H4 (cell line): ENCODE measurements around the gene KMT5C. TPM values are rescaled to one million over a fixed set of nuclear protein-coding genes. Genes with fewer than 3 reads are reported as not detected.

Experiments used
- DNase-seq: peaks from one replicate; pipeline ENCODE4 v3.0.0-alpha.2; 2015; ENCODE audit warnings: low spot score
- total RNA-seq: library from RNA; depleted of rRNA; stranded (reverse); fragments of >200 nt; shearing (Covaris generic); gene quantifications from 2 replicates; pipeline ENCODE4 v1.2.3, GENCODE V29; 2014; rRNA removed

KMT5C gene
- total RNA-seq, 1 experiment from 2014 or later: 5.4 TPM

GRCh38 chr19:55385724-55386492 lies 46.2 kb downstream of the KMT5C start, which contains the start of gene RPL28:
RPL28 (plus strand) TSS chr19:55385932; CDS start chr19:55386358, 426 bp downstream.
- peak; percentile 100 for DNase-seq

GRCh38 chr19:55386493-55386971 lies 46.9 kb downstream of the KMT5C start:
- DNase-seq: no peak

GRCh38 chr19:55387736-55388497 lies 48.2 kb downstream of the KMT5C start:
- DNase-seq: no peak

GRCh38 chr19:55389386-55390317 lies 50.0 kb downstream of the KMT5C start:
- no peak for DNase-seq

- no peak for DNase-seq
These were observed 50.8 kb downstream of the KMT5C start for GRCh38 chr19:55390461-55390880.

- DNase-seq: no peak
These were observed 51.6 kb downstream of the KMT5C start for GRCh38 chr19:55391191-55391670.

- no peak for DNase-seq
These were observed 52.3 kb downstream of the KMT5C start for GRCh38 chr19:55391702-55392615.

- DNase-seq: no peak
These were observed 53.4 kb downstream of the KMT5C start for GRCh38 chr19:55392820-55393761.

Other genes starting within 250 kb of the KMT5C start
- 18.0 and 26.4 TPM in 2 replicates for gene PPP1R12C, start 222.2 kb upstream of the KMT5C start, total RNA-seq
- gene TNNT1, start 190.7 kb upstream of the KMT5C start, total RNA-seq: 300 and 334 TPM in 2 replicates
- not detected in 2 replicates for gene TNNI3, start 182.1 kb upstream of the KMT5C start, total RNA-seq
- gene DNAAF3, start 173.3 kb upstream of the KMT5C start, total RNA-seq: 7.0 and 10.1 TPM in 2 replicates
- 0.62 TPM in 1 of 2 replicates, not detected in the other for gene SYT5, start 159.6 kb upstream of the KMT5C start, total RNA-seq
- 3.8 and 5.5 TPM in 2 replicates for gene PTPRH, start 130.4 kb upstream of the KMT5C start, total RNA-seq
- gene TMEM86B, start 111.1 kb upstream of the KMT5C start, total RNA-seq: 0.81 TPM in 1 of 2 replicates, not detected in the other
- gene PPP6R1, start 80.9 kb upstream of the KMT5C start, total RNA-seq: 29.7 and 31.8 TPM in 2 replicates
- gene HSPBP1, start 59.8 kb upstream of the KMT5C start, total RNA-seq: 57.7 and 65.2 TPM in 2 replicates
- 4.6 and 13.1 TPM in 2 replicates for gene BRSK1, start 55.9 kb upstream of the KMT5C start, total RNA-seq
- not detected in 2 replicates for gene TMEM150B, start 14.5 kb upstream of the KMT5C start, total RNA-seq
- 0.95 TPM in 1 of 2 replicates, not detected in the other for gene COX6B2, start 14.8 kb downstream of the KMT5C start, total RNA-seq
- gene GARIN5B, start 23.4 kb downstream of the KMT5C start, total RNA-seq: not detected in 2 replicates
- 1.4 and 1.8 TPM in 2 replicates for gene IL11, start 30.6 kb downstream of the KMT5C start, total RNA-seq
- not detected in 2 replicates for gene TMEM190, start 37.0 kb downstream of the KMT5C start, total RNA-seq
- gene TMEM238, start 44.4 kb downstream of the KMT5C start, total RNA-seq: not detected in 2 replicates
- 1,100 and 1,282 TPM in 2 replicates for gene RPL28, start 46.1 kb downstream of the KMT5C start, total RNA-seq
- gene UBE2S, start 67.9 kb downstream of the KMT5C start, total RNA-seq: 284 and 324 TPM in 2 replicates
- gene SHISA7, start 103.4 kb downstream of the KMT5C start, total RNA-seq: not detected in 2 replicates
- 187 and 279 TPM in 2 replicates for gene ISOC2, start 121.8 kb downstream of the KMT5C start, total RNA-seq
- not detected in 2 replicates for gene C19orf85, start 124.9 kb downstream of the KMT5C start, total RNA-seq
- 1.4 and 3.9 TPM in 2 replicates for gene ZNF628, start 136.7 kb downstream of the KMT5C start, total RNA-seq
- 28.0 and 28.9 TPM in 2 replicates for gene NAT14, start 145.3 kb downstream of the KMT5C start, total RNA-seq
- gene SSC5D, start 148.6 kb downstream of the KMT5C start, total RNA-seq: 0.23 and 0.29 TPM in 2 replicates
- gene SBK2, start 197.3 kb downstream of the KMT5C start, total RNA-seq: not detected in 2 replicates
- gene SBK3, start 205.7 kb downstream of the KMT5C start, total RNA-seq: not detected in 2 replicates
- gene ZNF579, start 241.0 kb downstream of the KMT5C start, total RNA-seq: 2.5 and 4.6 TPM in 2 replicates